ENCODE measurements around the gene SFRP4.

SFRP4 gene

GRCh38 chr7:37893359-37893758 lies 23.3 kb downstream of the SFRP4 start:
- Histone ChIP-seq H3K4me2 (ENCODE audit: low read length) (no peak overlapping the region), H3K27ac (ENCODE audit: low read length) (no peak overlapping the region), H3K4me1 (ENCODE audit: low read length) (no peaks in the 10 kb centered on the region), H3K9ac (ENCODE audit: low read length) (no peak overlapping the region), H3K4me3 (ENCODE audit: low read length) (no peak overlapping the region), H4K20me1 (ENCODE audit: insufficient read depth, low read length) (no peaks in the 10 kb centered on the region), H2AFZ (ENCODE audit: low read depth, low read length) (no peak overlapping the region), H3K36me3 (replicated peaks; ENCODE audit: low read depth, low read length) (no peaks in the 10 kb centered on the region), H3K9me3 (ENCODE audit: insufficient read depth, low read length) (no peaks in the 10 kb centered on the region), H3K79me2 (ENCODE audit: low read length) (no peaks in the 10 kb centered on the region), H3K27me3 (ENCODE audit: low read depth, low read length) (peaks cover 8% of the 10 kb centered on the region; the same call in 1 of the 2 replicates)
- no peak for TF ChIP-seq EZH2phosphoT487 (IDR thresholded peaks at IDR 0.05; ENCODE audit: low read depth)

- no peaks in the 10 kb centered on the region for H3K36me3 ChIP-seq (replicated peaks; ENCODE audit: low read depth, low read length)
- peaks cover 31% of the 10 kb centered on the region for H3K27me3 ChIP-seq (ENCODE audit: low read depth, low read length)
- H3K4me2 ChIP-seq (ENCODE audit: low read length): no peak overlapping the region
- no peak overlapping the region for H3K4me3 ChIP-seq (ENCODE audit: low read length)
- no peaks in the 10 kb centered on the region for H4K20me1 ChIP-seq (ENCODE audit: insufficient read depth, low read length)
- H3K4me1 ChIP-seq (ENCODE audit: low read length): no peaks in the 10 kb centered on the region
- H3K79me2 ChIP-seq (ENCODE audit: low read length): no peaks in the 10 kb centered on the region
- H3K27ac ChIP-seq (ENCODE audit: low read length): no peak overlapping the region
- no peak overlapping the region for H2AFZ ChIP-seq (ENCODE audit: low read depth, low read length)
- H3K9ac ChIP-seq (ENCODE audit: low read length): no peak overlapping the region
- H3K9me3 ChIP-seq (ENCODE audit: insufficient read depth, low read length): no peaks in the 10 kb centered on the region
- no peak for TF ChIP-seq EZH2phosphoT487 (IDR thresholded peaks at IDR 0.05; ENCODE audit: low read depth)
- TF ChIP-seq CTCF (IDR thresholded peaks at IDR 0.05; ENCODE audit: low read depth, low read length): no peak
These were observed 34.5 kb downstream of the SFRP4 start for GRCh38 chr7:37882086-37882485.

All from OCI-LY3 (cell line).